Stimulated activated CD8-positive, alpha-beta memory T cell treated with anti-CD3 and anti-CD28 coated beads, Interleukin-7, amount 100 ng/mL, for 48 hours (primary cell): ENCODE measurements around the gene RNF20.
"Not testable (repeated sequence)": the region's sequence is repeated elsewhere in the genome, so short reads cannot be mapped to it uniquely, and the experiment has no call there.

ENCODE experiments used
- DNase-seq, 2 donors: peaks; one replicate each; pipeline ENCODE4 v3.0.0-alpha.2; 2020; ENCODE audit warnings: low read depth in 1 of 2; ENCODE audit errors: extremely low read depth in 1 of 2

The RNF20 gene

DNA sequence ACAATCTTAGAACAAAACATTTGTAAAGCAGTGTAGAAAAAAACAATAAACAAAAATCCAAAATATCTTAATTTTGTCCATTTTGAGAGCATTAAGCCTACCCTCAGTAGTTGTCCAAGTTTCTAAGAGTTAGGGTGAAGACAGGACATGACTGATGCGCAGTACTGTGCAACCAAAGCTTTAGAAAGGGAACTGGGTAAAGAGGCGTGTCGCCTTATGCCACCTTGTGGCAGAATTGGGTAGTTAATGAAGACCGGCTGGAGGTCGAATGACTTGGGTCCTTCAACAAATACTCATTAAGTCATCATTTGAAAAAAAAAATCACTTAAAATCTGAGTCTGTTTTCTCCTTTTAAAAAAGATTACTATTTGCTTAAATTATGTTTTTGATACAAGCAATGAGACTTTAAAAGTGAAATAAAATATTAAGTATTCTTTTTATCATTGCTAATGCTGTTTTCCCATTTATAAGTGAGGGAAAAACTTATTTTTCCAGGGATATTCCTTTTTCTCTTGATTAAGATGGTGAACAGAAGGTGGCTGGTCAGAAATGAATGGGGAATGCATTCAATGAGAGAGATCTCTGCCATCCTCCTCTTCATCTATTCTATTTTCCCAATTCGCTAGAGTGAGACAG is 3.5 kb upstream of the RNF20 start:
- DNase-seq, result peak; percentile 36 to 50

DNA sequence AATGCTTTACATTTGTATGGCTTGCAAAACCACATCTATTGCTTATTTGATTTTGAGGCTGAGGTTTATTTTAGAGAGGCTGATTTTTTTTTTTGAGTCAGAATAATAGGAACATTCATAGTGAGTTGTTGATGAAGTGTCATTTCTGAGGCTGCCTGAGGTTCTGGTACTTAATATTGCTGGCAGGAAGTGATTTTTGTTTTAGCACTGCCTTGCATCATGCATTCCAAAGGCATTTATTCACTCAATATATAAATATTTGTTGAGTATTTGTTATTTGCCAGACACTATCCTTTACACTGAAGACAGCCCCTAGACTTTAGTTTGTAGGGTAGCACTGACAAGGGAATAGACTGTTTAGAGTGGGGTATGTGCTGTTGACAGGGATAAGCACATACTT is 2.7 kb downstream of the RNF20 start:
- DNase-seq, result no peak

DNA sequence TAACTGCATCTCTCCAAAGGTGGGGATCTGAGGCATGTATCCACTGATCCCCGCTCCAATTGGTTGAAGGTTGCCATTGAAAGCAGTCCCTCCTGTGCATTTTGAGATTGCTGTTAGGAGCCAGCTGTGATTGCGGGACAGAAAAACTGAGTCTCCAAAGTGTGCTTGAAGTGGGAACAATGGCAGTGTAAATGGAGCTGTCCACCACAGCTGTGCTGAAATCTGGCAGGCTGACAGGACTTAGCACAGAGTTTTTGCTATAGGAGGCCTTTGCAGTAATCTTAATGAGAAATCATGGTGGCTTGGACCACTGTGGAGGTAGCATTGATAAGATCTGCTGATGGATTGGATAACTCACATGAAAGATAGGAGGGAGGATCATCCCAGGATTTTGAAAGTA is 3.3 kb downstream of the RNF20 start:
- DNase-seq, result no peak

DNA sequence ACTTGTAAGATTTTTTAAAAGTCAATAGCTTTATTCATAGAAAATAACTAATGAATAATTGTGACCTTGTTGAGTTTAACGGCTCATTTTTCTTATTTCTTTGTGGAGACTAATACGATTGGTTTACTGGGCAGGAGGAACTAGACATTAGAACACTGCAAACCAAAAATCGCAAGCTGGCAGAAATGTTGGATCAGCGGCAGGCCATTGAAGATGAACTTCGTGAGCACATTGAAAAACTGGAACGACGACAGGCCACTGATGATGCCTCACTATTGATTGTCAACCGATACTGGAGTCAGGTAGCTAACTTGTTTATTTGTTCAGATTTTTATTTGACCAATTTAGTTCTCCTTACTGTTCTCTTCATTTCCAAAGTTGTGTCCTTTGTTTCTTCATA is 6.4 kb downstream of the RNF20 start:
- DNase-seq, result no peak

DNA sequence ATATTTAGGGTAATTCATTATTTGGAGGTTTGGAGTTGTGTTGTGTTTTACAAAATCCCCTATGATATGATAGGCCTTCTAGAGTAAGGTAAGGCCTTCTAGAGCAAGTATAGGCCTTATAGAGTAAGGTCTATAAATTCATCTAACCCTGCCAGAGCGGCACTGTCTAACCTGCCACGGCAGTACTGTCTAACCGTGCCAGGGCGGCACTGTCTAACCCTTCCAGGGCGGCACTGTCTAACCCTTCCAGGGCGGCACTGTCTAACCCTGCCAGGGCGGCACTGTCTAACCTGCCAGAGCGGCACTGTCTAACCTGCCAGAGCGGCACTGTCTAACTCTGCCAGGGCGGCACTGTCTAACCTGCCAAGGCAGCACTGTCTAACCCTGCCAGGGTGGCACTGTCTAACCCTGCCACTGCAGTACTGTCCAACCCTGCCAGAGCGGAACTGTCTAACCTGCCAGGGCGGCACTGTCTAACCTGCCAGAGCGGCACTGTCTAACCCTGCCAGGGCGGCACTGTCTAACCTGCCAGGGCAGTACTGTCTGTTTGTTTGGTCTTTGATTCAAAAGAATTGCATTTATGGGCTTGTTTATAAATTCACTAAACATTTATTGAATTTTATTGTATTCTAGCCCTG is 9.6 kb downstream of the RNF20 start:
- no peak for DNase-seq

DNA sequence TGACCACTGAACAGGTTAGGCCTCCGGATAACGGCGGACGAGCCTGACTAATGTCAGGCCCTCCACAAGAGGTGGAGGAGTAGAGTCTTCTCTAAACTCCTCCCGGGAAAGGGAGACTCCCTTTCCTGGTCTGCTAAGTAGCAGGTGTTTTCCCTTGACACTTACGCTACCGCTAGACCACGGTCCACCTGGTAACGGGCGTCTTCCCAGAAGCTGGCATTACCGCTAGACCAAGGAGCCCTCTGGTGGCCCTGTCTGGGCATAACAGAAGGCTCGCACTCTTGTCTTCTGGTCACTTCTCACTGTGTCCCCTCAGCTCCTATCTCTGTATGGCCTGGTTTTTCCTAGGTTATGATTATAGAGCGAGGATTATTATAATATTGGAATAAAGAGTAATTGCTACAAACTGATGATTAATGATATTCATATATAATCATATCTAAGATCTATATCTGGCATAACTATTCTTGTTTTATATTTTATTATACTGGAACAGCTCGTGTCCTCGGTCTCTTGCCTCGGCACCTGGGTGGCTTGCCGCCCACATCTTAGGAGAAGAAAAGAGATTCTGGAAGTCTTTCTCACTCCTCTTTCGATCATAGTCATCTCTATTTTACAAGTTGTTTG is 15.9 kb downstream of the RNF20 start:
- DNase-seq, result not testable (repeated sequence)

DNA sequence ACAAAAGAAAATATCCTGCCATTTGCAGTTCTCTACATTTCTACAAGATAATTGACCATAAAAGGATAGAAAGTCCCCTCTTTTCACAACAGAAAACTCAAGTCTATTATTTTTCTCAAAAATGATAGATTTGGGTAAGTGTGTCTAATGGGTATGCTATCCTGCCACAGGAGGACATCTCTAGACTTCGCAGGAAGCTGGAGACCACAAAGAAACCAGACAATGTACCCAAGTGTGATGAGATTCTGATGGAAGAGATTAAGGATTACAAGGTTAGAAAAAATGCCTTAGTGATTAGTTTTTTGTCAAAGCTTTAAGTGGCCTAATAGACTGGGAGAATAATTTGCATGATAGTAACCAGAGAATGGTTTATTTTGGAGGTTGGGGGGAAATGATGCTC is 28.1 kb downstream of the RNF20 start:
- no peak for DNase-seq

DNA sequence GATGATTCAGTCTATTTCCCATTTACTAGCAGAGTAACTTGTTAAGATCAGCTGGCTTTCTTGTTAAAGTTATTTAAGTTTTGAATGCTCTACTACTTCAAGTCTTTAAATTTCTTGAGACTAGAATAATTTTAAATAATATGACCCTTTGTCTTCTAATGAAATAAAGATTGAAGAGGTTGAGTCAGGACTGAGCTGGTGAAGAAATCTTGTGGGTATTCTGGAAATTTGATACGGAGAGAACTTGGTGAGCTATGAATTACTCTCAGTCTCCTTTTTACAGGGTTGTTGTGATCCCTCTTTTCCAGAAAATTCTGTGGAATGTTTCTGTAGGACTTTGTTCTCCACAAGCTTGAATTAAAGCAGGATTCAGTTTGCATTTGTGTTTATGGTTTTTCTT is 29.3 kb downstream of the RNF20 start:
- no peak for DNase-seq

DNA sequence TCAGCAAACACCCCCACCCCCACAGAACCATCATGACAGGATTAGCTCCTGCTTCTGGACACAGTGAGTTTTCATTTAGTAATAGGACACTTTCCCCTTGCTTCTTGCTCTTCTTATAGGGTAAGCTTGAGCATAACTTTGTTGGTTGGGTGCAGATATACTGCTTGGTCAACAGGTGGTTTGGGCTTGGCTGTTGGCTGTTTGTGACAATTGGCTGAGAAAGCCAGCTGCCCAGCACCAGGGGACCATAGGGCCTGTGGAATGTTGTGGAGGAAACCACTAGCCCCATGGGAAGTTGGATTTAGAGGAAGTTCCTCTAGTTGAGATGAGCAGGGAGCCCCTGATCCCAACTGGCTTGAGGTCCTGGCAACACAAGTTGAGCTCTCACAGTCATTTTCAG is 30.6 kb downstream of the RNF20 start:
- DNase-seq, result no peak

DNA sequence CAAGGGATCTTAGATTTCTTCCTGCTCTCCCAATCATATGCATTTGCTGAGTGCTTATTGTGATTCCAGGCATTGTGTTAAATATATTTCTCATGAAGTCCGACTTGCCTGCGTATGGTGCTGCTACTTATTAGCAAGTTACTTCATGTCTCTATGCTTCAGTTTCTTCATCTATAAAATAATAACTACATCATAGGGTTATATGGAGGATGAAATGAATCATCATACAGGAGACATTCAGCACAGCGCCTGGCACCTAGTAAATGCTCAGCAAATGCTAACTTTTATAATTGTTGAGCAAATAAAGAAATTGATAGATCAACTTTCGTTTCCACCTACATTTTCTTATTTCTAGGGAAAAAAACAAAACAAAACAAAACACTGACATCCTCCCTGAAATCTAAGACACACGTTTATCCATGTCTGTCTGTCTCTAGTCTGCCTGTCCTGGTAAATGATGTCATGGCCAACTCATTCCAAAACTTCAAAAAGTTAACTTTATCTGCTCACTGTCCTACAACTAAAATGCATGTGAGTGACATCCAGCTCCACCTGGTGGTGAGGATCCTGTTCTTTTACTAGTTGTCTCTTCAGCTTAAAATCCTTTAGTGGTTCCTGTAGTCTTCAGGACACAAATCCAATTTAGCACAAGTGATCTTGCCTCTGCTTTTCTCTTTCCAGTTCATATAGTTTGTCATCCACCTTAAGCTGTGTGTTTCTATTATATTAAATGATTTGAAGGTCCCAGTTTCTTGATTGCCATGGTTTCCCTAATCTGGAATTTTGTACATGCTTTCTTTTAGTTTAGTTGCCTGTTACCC is 33.5 kb downstream of the RNF20 start:
- DNase-seq, result peak in 1 of 2 donors; percentile 13

DNA sequence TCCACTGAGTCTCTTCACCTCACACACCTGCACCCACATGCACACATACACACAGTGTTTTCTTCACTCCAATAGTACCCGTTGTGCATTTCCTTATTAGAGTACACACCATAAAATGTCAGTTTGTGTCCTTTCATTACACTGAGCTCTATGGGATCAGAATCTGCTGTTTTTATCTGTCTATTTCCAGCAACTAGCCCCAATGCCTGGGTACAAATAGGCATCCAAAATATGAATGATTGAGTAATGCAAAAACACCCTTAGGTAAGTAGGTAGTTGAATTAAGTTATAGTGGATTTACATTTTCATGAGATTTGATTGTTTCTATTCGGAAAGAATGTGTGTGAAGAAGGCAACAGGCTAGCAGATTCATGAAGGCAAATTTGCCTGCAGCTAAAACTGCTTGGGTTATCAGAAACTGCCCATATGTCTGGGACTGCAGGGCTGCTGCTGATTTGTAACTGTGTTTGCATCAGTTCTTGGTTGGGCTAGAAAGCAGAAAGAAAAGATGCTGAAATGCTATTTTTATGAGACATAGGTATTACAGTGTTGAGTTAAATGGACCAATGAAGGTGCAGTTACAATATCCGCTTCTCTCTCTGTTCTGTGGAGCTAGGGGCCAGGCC is 34.2 kb downstream of the RNF20 start:
- DNase-seq, result no peak

DNA sequence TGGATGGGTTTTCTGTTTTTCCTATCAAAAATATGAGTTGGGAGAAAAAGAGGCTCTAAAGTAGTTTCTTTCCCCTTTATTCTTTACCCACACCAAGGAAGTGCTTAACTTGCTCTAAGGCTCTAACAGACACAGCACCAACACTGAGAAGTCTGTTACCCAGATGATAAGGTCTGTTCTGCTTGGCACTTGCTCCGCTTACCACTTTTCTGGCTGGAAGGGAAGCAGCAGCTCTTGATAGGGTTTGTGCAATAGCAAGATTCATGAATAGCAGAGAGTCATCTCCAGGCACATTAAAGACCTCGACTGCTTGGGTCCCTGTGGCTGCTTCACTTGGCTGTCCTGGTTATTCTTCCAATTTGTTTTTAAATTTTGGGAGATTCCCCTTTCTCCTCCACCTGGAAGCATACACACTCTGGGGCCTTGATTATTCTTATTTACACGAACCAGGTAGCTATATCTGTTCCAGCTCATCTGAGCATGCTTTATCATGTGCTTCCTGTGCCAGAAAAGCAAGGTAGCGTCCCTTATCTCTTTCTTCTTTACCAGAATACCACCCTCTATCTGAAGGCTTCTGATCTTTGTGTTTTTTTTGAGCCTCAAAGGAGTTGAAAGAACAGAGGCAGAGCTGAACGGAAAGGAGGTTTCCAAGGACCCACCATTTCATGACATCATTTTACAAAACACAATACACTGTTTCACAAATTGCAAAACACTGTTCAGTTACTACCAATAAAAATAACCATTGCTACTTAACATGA is 36.3 kb downstream of the RNF20 start:
- DNase-seq, result no peak

DNA sequence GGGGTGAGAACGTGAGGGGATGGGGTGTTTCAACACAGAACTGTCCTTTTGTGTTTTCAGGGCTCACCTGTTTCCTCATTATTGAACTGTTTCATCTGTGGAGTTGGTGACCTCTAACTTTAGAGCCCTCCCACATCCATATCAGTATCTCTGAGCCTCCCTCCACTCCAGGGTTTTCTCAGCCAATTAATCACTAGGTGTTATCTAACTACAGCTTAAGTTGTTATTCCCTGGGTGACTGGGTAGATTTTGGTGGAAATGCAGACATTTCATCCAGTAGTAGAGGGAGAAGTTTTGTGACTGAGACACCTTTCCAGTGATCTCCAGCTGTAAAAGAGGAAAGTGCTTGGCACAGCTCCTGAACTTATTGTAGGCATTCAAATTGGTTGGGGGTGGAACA is 37.5 kb downstream of the RNF20 start:
- DNase-seq, result no peak

DNA sequence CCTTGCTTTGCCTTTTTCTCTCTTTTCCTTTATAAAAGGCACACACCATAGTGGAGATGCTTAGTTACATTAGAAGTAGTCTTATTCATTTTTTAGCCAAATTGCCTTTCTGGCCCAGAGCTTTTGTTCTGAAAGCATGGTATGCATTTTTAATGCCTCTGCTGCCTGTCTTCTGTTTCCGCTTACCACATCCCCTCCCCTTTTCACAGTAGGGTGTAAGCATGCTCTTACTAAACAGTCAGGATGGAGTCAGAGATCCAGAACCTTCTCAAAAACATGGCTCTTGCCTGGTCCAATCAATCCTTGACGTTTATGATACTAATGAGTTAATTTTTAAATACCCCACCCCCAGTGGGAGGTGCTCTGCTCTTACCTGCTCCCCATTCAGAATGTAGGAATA is 38.7 kb downstream of the RNF20 start:
- DNase-seq, result no peak

DNA sequence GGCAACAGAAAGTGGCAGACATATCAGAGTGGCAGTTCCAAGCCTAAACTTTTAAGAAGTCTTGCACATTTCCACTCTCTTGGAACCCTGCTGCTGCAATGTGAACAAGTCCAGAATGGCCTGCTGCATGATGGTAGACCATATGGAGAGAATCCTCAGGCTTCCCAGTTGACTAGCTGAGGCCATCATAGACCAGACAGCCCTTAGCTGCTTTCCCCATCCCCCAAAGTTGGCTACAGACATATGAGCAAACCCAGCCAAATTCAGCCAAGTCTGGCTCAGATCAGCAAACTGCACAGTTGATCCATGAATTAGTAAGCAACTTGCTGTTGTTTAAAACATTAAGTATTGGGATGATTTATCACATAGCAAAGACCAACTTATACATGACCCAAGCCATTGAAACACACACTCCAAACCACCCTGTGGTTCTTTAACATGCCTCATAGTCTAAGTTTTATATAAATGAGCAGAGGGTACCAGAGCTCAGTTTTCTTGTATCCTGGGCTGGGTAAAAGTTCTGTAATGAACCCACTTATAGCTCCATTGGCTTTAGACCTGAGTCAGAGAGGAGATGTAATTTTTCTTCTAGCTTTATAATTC is 41.2 kb downstream of the RNF20 start:
- DNase-seq, result no peak

DNA sequence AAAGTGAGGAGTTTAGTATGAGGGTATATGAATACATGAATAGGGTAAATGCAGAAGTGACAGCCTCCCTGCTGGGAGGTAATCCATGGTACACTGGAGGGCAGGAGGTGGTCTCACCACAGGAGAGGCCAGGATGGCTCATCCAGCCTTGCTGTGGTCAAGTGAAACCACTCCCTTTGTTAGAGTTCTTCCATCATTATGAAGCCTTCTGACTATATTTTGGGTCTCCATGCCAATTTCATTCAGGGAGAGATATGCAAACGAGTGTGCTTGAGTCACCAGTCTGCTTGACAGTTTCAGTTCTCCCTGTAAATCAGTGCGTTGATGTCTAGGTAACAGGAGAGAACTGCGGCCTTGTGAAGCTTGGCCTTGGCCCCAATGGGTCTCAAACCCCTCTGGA is 44.7 kb downstream of the RNF20 start:
- DNase-seq, result no peak

DNA sequence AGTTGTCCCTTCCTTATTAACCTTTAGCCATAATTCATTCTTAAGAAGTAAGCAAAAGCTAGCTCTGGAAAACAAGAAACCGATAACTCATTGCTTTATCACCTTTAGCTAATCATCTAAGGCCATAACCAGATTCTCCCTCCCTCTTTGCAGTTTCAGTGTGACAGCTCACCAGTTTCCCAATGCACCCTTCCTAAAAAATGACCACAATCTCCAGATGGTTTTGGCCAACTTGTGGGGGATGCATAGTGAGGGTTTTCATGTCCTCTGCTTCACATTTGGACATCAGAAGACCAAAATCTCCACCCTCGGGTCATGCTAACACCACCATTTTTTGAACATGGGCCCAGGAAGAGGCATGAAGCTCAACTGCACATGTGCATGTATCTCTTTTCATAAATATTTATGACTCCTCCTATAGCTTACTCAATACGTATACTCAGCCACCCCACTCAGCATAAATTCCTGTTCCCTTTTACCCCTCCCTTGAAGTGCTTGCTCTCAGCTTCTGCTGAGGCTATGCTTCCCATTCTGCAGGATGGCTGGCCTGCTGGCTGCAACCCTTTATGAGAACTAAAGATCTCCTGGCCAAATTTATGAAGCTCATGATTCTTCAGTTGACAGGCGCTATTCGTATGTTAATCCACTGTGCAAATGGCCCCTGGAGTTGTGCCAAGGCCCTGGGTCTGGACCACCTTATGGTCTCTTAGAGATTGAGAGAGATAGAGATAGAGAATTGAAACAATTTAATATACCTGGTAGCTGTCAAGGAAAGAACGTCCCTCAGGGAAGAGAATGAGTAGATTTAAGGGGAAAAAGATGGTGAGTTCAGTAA is 46.3 kb downstream of the RNF20 start:
- no peak for DNase-seq

DNA sequence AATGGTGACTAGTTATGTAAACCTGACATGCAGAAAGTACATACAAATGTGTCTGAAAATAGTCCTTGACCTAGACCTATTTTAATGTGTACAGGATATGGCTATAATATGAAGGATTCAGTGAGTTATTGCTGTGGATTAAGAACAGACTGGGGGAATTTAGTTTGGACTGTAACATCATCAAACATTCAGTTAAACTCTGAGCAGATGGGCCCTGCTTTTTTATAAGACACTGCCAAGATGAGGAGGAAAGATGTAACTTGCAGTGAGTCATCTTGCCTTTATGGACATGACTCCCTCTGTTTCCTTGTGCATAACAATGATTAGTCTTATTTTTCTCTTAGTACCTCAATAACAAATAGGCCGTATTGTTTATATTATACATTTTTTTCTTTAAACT is 48.9 kb downstream of the RNF20 start:
- DNase-seq, result no peak

DNA sequence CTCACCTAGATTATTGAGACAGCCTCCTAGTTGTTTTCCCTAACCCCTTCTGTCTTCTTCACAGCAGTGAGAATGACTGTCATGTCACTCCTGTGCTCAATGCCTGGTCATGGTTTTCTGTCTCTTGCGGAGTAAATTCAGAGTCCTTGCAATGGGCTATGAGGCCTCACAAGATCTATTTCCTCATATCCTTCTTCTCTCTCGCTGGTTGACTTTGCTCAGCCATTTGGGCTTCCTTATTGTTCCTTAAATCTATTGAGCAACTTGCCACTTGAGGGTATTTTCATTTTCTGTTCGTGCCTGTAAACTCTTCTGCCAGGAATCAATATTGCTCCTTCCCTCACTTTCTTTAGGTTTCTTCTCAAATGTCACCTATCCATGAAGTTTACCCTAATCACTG is 52.1 kb downstream of the RNF20 start:
- no peak for DNase-seq
